Nephron (organoid): ENCODE measurements around the gene SP3.

ENCODE experiments used
- H3K27ac Mint-ChIP-seq, 3 experiments: 2 replicates each; pipeline ENCODE4 v1.8.0; 2020; ENCODE audit warnings: mixed read lengths in 3 of 3, mild to moderate bottlenecking in 2 of 3, moderate library complexity in 1 of 3
- H3K27me3 Mint-ChIP-seq: 2 replicates; pipeline ENCODE4 v1.8.0; 2021; ENCODE audit warnings: low read depth, mild to moderate bottlenecking, moderate library complexity, mixed read lengths
- H3K36me3 Mint-ChIP-seq: 2 replicates; pipeline ENCODE4 v1.8.0; 2020; ENCODE audit warnings: low read depth, mixed read lengths
- H3K4me1 Mint-ChIP-seq: 2 replicates; pipeline ENCODE4 v1.8.0; 2020; ENCODE audit warnings: mixed read lengths
- H3K4me3 Mint-ChIP-seq, 3 experiments: 2 replicates each; pipeline ENCODE4 v1.8.0; 2020; ENCODE audit warnings: mild to moderate bottlenecking in 3 of 3, mixed read lengths in 3 of 3, moderate library complexity in 2 of 3
- H3K9me3 Mint-ChIP-seq: 2 replicates; pipeline ENCODE4 v1.8.0; 2020; ENCODE audit warnings: mixed read lengths
- CTCF ChIP-seq, 3 experiments: fragments of 200-600 bp; sonication (generic); IDR thresholded peaks; one replicate each; pipeline ENCODE4 v1.5.0; 2021; ENCODE audit warnings: antibody characterized with exemption in 3 of 3; ENCODE audit not compliant: unreplicated experiment in 3 of 3

The SP3 gene

GRCh38 chr2:173961346-173961705 is 3.8 kb downstream of the SP3 start:
- Mint-ChIP-seq H3K36me3 (peaks cover 61% of the 10 kb centered on the region), H3K27me3 (no peaks in the 10 kb centered on the region), H3K9me3 (peaks cover 14% of the 10 kb centered on the region), H3K4me1 (peaks cover 55% of the 10 kb centered on the region), H3K27ac (no peak overlapping the region), H3K4me3 (peak overlapping the region; percentile 13 to 57 (median 46))
- no peak for TF ChIP-seq CTCF (IDR thresholded peaks at IDR 0.05; ENCODE audit: unreplicated experiment in 3 of 3)

GRCh38 chr2:173959909-173960308 is 5.3 kb downstream of the SP3 start:
- H3K27me3 Mint-ChIP-seq: no peaks in the 10 kb centered on the region
- peaks cover 76% of the 10 kb centered on the region for H3K36me3 Mint-ChIP-seq
- H3K9me3 Mint-ChIP-seq: peaks cover 14% of the 10 kb centered on the region
- TF ChIP-seq CTCF (IDR thresholded peaks at IDR 0.05; ENCODE audit: unreplicated experiment in 3 of 3): no peak
- no peak overlapping the region for H3K27ac Mint-ChIP-seq
- H3K4me3 Mint-ChIP-seq: peak overlapping the region; percentile 61 to 71 (median 70)
- H3K4me1 Mint-ChIP-seq: peaks cover 57% of the 10 kb centered on the region

DNA sequence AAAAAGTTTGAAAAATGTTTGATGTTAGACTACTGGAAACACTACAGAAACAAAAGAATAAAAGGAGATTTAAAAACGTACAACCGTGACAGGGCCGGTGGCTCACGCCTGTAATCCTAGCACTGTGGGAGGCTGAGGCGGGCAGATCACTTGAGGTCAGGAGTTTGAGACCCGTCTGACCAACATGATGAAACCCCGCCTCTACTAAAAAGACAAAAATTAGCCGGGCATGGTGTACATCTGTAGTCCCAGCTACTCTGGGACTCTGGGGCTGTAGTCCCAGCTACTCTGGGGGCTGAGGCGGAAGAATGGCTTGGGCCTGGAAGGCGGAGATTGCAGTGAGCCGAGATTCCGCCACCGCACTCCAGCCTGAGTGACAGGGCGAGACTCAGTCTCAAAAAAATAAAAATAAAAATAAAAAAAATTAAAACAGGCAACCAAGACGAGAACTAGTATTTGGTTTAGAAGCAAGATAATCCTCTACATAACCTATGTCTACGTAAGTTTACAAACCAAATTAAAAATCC is 5.8 kb downstream of the SP3 start:
- peaks cover 14% of the 10 kb centered on the region for H3K9me3 Mint-ChIP-seq
- H3K27ac Mint-ChIP-seq: peak overlapping the region in 2 of 3 experiments; percentile 26 to 47
- peak overlapping the region; percentile 44 to 71 (median 52) for H3K4me3 Mint-ChIP-seq
- peaks cover 57% of the 10 kb centered on the region for H3K4me1 Mint-ChIP-seq
- peaks cover 80% of the 10 kb centered on the region for H3K36me3 Mint-ChIP-seq
- H3K27me3 Mint-ChIP-seq: no peaks in the 10 kb centered on the region
- no peak for TF ChIP-seq CTCF (IDR thresholded peaks at IDR 0.05; ENCODE audit: unreplicated experiment in 3 of 3)

DNA sequence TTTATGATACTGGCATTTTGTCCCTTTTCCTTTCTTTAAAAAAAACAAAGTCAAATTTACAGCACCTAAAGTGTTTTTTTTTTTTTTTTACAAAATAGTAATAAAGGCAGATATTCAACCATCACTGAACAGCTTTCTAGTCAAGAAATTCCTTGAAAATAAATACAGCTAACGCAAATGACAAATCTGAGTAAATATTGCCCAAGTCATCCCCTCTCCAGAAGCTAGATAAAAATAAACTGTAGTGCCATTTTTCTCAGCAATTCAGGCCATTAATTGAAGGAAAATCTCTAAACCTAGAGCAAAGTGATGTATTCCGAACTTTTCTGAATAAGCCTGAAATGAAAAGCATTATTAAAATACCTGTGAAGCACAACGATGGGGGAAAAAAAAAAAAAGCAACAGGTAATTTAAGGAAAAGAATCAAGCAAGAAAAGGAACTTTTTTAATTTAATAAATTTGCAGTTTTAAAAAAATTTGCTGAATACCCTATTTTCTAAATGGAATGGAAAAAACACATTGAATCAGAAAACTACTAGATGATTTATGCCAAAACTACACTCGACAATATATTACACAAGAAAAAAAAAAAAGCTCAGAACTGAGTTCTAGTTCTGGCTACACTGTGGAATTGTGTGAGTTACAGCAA is 6.9 kb downstream of the SP3 start:
- Mint-ChIP-seq H3K4me3 (peak overlapping the region in 2 of 3 experiments; percentile 36 to 37), H3K27me3 (no peaks in the 10 kb centered on the region), H3K27ac (no peak overlapping the region), H3K9me3 (peaks cover 14% of the 10 kb centered on the region), H3K4me1 (peaks cover 57% of the 10 kb centered on the region), H3K36me3 (peaks cover 91% of the 10 kb centered on the region)
- TF ChIP-seq CTCF (IDR thresholded peaks at IDR 0.05; ENCODE audit: unreplicated experiment in 3 of 3): no peak

- H3K27ac Mint-ChIP-seq: peak overlapping the region in 2 of 3 experiments; percentile 19 to 33
- peaks cover 51% of the 10 kb centered on the region for H3K4me1 Mint-ChIP-seq
- TF ChIP-seq CTCF (IDR thresholded peaks at IDR 0.05; ENCODE audit: unreplicated experiment in 3 of 3): no peak
- no peaks in the 10 kb centered on the region for H3K27me3 Mint-ChIP-seq
- H3K4me3 Mint-ChIP-seq: peak overlapping the region in 1 of 3 experiments; percentile 21
- peaks cover 17% of the 10 kb centered on the region for H3K9me3 Mint-ChIP-seq
- H3K36me3 Mint-ChIP-seq: peaks cover 93% of the 10 kb centered on the region
Measured at GRCh38 chr2:173957517-173957916, 7.7 kb downstream of the SP3 start.

GRCh38 chr2:173956454-173956853 is 8.7 kb downstream of the SP3 start:
- H3K27me3 Mint-ChIP-seq: no peaks in the 10 kb centered on the region

More at GRCh38 chr2:173956454-173956853, 8.7 kb downstream of the SP3 start:
- Mint-ChIP-seq H3K9me3 (peaks cover 15% of the 10 kb centered on the region), H3K4me1 (peaks cover 46% of the 10 kb centered on the region), H3K4me3 (no peak overlapping the region), H3K36me3 (peaks cover 93% of the 10 kb centered on the region), H3K27ac (no peak overlapping the region)
- TF ChIP-seq CTCF (IDR thresholded peaks at IDR 0.05; ENCODE audit: unreplicated experiment in 3 of 3): no peak
